IMR-90 (cell line): ENCODE results near the gene CITED4.

Source experiments
- CHD1 ChIP-seq: IDR thresholded peaks from 2 replicates; pipeline ENCODE4 v1.6.1; 2012; ENCODE audit warnings: low read depth, low read length, improper control_type of control experiment
- CTCF ChIP-seq: conservative IDR thresholded peaks from 2 replicates; pipeline ENCODE4 v1.5.1; 2012; ENCODE audit warnings: mild to moderate bottlenecking, low read depth, low read length, improper control_type of control experiment
- NFE2L2 ChIP-seq: fragments of 150-350 bp; IDR thresholded peaks from 2 replicates; pipeline ENCODE4 v1.6.1; 2016; ENCODE audit warnings: low read depth, mild to moderate bottlenecking, low read length
- POLR2A ChIP-seq: IDR thresholded peaks from 2 replicates; pipeline ENCODE4 v1.6.1; 2012; ENCODE audit warnings: mild to moderate bottlenecking, low read depth, low read length
- RFX5 ChIP-seq: IDR thresholded peaks from 2 replicates; pipeline ENCODE4 v1.8.0; 2012; ENCODE audit warnings: low read depth, mild to moderate bottlenecking, low read length, moderate library complexity
- USF2 ChIP-seq: fragments of 150-350 bp; IDR thresholded peaks from 2 replicates; pipeline ENCODE4 v1.6.1; 2017; ENCODE audit warnings: mild to moderate bottlenecking, antibody characterized with exemption, low read length, low read depth

- no peak for TF ChIP-seq CTCF
- no peak for TF ChIP-seq RFX5
- no peak for TF ChIP-seq USF2
- no peak for TF ChIP-seq POLR2A
- TF ChIP-seq CHD1: no peak
- TF ChIP-seq NFE2L2: no peak
Measured at GRCh38 chr1:40857737-40858136, 4.4 kb downstream of the CITED4 start.
